Measurements from ENCODE around the gene UBE2L6. TPM values are rescaled to one million over a fixed set of nuclear protein-coding genes. Genes with fewer than 3 reads are reported as not detected.

UBE2L6 gene
- total RNA-seq, 2 donors from 2014 or later = 8.1 to 11.3 TPM

DNA sequence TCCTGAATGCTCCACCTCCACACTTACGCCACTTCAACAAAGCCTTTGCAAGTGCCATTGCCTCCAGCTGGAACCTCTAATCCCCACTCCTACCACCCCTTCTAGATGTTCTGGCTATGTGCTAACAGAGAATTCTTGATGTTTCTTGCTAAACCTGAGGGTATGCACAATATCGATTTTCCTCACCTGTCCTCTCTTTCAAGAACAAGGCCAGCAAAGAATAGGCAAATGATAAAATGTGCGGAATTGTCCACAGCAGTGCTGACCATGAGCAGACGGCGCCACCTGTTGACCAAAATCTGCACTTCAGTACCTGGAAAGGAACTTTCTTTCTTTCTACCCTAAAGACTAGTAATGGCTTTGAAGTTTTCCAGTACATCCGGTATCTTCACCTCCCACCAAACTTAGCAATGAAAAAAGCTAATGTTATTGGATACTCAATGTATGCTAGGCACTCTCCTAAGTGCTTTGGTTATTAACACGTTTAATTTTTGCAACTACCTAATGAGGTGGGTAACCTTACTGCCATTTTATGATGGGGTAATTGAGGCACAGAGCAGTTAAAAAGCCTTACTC, 40.3 kb downstream of the UBE2L6 start:
- H3K27ac Mint-ChIP-seq = peak overlapping the region; percentile 67
- Histone ChIP-seq H3K27me3 (ENCODE audit: control insufficient read depth, insufficient read depth, low read length, poor library complexity, severe bottlenecking) (no peaks in the 10 kb centered on the region), H3K9me3 (ENCODE audit: control insufficient read depth, low read length) (peaks cover 5% of the 10 kb centered on the region), H3K36me3 (ENCODE audit: control insufficient read depth, insufficient read depth, low read length) (peaks cover 18% of the 10 kb centered on the region), H3K4me1 (ENCODE audit: control insufficient read depth, insufficient read depth, low read length) (peaks cover 10% of the 10 kb centered on the region), H3K9ac (ENCODE audit: extremely low read depth, low read length, poor library complexity, severe bottlenecking) (no peak overlapping the region), H3K4me3 (ENCODE audit: low read length) (no peak overlapping the region), H3K27ac (ENCODE audit: low read depth, low read length) (no peak overlapping the region)
- peaks cover 14% of the 10 kb centered on the region for H3K36me3 Mint-ChIP-seq (ENCODE audit: low read depth)
- H3K27me3 Mint-ChIP-seq (ENCODE audit: insufficient read depth) = no peaks in the 10 kb centered on the region
- WGBS, 2 experiments (ENCODE audit: insufficient coverage in 1 of 2, insufficient read length in 1 of 2) = 27 to 29% methylated on average over 6 to 7 of the region's 7 CpGs
- no peaks in the 10 kb centered on the region for H3K9me3 Mint-ChIP-seq
- H3K4me3 Mint-ChIP-seq = no peak overlapping the region
- peaks cover 16% of the 10 kb centered on the region for H3K4me1 Mint-ChIP-seq
- TF ChIP-seq CTCF (conservative IDR thresholded peaks at IDR 0.05) = peak; percentile 99
- DNase-seq = peak; percentile 92

DNA sequence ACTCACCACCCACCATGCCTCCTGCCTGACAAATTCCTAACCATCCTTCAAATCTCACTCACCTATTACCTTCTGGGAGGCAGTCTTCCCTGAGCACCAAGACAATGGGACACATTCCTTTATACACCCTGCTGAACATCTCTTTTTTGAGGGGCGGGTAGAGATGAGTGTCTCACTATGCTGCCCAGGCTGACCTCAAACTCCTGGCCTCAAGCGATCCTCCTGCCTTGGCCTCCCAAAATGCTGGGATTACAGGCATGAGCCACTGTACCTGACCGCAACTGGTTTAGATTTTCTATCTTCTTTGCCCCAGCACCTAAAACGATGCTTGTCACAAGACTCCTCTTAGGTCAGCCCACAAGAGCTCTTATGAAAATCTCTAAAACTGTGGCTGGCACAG, 44.1 kb downstream of the UBE2L6 start:
- Mint-ChIP-seq H3K27me3 (ENCODE audit: insufficient read depth) (peaks cover 1% of the 10 kb centered on the region), H3K4me3 (no peak overlapping the region), H3K9me3 (no peaks in the 10 kb centered on the region), H3K36me3 (ENCODE audit: low read depth) (peaks cover 7% of the 10 kb centered on the region), H3K27ac (no peak overlapping the region), H3K4me1 (peaks cover 10% of the 10 kb centered on the region)
- no peak for DNase-seq
- Histone ChIP-seq H3K27ac (ENCODE audit: low read depth, low read length) (no peak overlapping the region), H3K4me3 (ENCODE audit: low read length) (no peak overlapping the region), H3K9ac (ENCODE audit: extremely low read depth, low read length, poor library complexity, severe bottlenecking) (no peak overlapping the region), H3K36me3 (ENCODE audit: control insufficient read depth, insufficient read depth, low read length) (peaks cover 7% of the 10 kb centered on the region), H3K9me3 (ENCODE audit: control insufficient read depth, low read length) (peaks cover 5% of the 10 kb centered on the region), H3K27me3 (ENCODE audit: control insufficient read depth, insufficient read depth, low read length, poor library complexity, severe bottlenecking) (no peaks in the 10 kb centered on the region), H3K4me1 (ENCODE audit: control insufficient read depth, insufficient read depth, low read length) (peaks cover 7% of the 10 kb centered on the region)
- 95 to 96% methylated on average over 4 of the region's 4 CpGs for WGBS, 2 experiments (ENCODE audit: insufficient coverage in 1 of 2, insufficient read length in 1 of 2)
- no peak for TF ChIP-seq CTCF (conservative IDR thresholded peaks at IDR 0.05)

- peaks cover 5% of the 10 kb centered on the region for H3K9me3 ChIP-seq (ENCODE audit: control insufficient read depth, low read length)
These were observed 46.4 kb downstream of the UBE2L6 start for GRCh38 chr11:57521116-57521515.

More at GRCh38 chr11:57521116-57521515, 46.4 kb downstream of the UBE2L6 start:
- Mint-ChIP-seq H3K27ac (no peak overlapping the region), H3K9me3 (no peaks in the 10 kb centered on the region), H3K4me3 (no peak overlapping the region), H3K36me3 (ENCODE audit: low read depth) (peaks cover 6% of the 10 kb centered on the region), H3K27me3 (ENCODE audit: insufficient read depth) (peaks cover 18% of the 10 kb centered on the region), H3K4me1 (peaks cover under 1% of the 10 kb centered on the region)
- Histone ChIP-seq H3K4me1 (ENCODE audit: control insufficient read depth, insufficient read depth, low read length) (no peaks in the 10 kb centered on the region), H3K27ac (ENCODE audit: low read depth, low read length) (no peak overlapping the region), H3K9ac (ENCODE audit: extremely low read depth, low read length, poor library complexity, severe bottlenecking) (no peak overlapping the region), H3K27me3 (ENCODE audit: control insufficient read depth, insufficient read depth, low read length, poor library complexity, severe bottlenecking) (peaks cover 13% of the 10 kb centered on the region), H3K36me3 (ENCODE audit: control insufficient read depth, insufficient read depth, low read length) (peaks cover 7% of the 10 kb centered on the region), H3K4me3 (ENCODE audit: low read length) (no peak overlapping the region)
- 86 to 100% methylated on average over 1 to 2 of the region's 2 CpGs for WGBS, 2 experiments (ENCODE audit: insufficient coverage in 1 of 2, insufficient read length in 1 of 2)
- no peak for TF ChIP-seq CTCF (conservative IDR thresholded peaks at IDR 0.05)
- DNase-seq = no peak

All from endodermal cell (in vitro differentiated cells).